NCI-H1105 (cell line): Measurements from ENCODE around the gene ANP32B.
"Not testable (repeated sequence)": the region's sequence is repeated elsewhere in the genome, so short reads cannot be mapped to it uniquely, and the experiment has no call there.

ENCODE experiments used
- DNase-seq: peaks from one replicate; lab custom pipeline; 2025; lab: John Stamatoyannopoulos, UW

Gene ANP32B

DNA sequence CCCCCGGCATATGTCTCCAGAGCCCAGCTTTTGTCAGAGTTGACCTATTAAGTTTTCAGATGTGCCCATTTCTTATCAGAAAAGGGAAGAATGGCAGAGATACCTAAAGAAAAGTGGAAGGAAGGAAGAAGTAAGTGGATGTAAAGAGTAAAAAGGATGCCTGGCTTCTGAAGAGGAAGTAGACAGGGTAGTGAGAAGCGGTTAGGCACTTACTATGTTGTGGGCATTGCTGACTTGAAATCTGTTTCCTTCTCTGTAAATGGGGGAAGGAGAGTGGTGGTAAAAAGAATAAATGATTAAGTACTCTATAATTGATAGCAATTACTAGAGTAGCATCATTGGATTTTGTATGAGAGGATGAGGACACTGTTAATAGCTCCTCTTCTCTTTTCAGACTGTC, 9.9 kb downstream of the ANP32B start:
- DNase-seq, result no peak

DNA sequence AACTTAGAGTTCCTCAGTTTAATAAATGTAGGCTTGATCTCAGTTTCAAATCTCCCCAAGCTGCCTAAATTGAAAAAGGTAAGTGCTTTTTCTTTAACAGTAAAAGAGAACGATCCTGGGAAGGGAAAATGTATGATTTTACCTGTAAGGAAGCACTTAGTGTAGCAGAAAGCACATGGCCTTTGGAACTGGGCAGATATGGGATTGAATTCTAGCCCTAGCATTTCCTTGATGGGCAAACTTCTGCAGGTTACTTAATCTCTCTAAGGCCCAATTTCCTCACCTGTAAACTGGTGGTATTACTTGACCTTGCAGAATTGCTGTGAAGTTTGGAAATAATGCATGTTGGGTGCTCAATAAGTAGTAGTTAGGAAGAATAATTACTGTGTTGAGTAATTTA, 11.6 kb downstream of the ANP32B start:
- no peak for DNase-seq

DNA sequence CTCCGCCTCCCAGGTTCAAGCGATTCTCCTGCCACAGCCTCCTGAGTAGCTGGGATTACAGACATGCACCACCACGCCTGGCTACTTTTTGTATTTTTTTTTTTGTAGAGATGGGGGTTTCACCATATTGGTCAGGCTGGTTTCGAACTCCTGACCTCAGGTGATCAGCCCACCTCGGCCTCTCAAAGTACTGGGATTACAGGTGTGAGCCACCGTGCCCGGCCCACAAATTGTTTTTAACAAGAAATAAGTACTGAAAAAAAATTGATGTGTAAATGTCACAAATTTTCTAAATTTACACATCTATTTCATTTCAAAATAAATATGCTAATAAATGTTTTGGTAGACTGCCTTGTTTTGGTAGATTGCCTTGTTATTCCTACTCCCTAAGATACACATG, 13.5 kb downstream of the ANP32B start:
- DNase-seq, result not testable (repeated sequence)

DNA sequence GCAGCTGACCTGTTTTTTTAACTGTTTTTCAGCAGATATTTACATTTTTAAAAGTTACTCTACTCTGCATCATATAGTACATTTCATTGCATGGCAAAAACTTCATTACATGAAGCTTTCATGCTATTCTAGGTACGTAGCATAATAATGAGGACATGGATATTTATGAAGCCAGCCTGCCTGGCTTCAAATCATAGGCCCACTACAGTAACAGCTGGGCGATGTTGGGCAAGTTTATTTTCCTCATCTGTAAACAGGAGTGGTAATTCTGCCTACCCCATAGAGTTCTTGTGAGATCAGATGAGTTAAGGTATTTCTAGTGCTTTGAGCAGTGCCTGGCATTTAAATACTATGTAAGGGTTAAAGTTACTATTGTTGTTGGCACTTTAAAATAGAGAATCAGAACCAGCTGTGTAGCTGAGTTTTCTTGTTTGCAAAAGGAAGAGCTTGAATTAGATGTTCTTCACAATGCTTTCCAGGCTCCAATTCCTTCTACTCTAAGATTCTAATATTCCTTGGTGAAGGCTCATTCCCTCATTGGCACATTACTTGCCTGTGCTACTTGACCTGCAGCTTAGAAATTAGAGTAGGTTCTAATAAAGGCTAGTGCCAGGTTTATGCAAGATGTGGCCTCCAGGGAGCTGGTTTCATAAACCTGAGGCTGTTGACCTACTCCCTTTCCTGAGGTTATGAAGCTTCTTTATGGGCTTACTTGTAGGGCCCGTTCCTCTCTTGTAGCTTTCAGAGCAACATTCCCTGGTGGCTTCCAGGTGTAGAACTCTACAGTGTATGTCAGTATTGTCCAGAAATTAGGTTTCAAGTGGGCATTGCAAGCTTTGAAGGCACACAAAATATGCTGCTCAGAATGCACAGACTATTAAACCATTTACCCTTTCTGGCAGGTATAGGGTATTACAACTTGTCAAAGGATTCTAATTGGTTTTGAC, 14.5 kb downstream of the ANP32B start:
- no peak for DNase-seq

DNA sequence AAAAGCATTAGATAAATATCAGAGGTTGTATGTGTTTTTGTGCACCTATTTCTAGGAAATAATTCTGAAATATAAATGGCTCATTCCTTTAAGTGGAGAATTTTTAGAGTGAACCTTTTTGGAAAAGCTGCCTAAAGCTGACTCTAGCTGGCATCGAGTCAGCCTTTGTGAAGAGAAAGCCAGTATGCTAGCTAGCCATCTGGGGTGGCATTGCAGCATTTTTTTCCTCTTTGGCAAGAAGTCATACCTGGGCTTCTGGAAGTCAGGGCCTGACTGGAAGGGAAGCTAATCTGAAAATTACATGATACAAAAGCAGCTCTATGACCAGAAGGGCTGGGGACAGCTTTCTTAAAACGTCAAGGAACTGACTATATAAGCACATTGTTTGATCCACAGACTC, 19.7 kb downstream of the ANP32B start:
- DNase-seq, result no peak

DNA sequence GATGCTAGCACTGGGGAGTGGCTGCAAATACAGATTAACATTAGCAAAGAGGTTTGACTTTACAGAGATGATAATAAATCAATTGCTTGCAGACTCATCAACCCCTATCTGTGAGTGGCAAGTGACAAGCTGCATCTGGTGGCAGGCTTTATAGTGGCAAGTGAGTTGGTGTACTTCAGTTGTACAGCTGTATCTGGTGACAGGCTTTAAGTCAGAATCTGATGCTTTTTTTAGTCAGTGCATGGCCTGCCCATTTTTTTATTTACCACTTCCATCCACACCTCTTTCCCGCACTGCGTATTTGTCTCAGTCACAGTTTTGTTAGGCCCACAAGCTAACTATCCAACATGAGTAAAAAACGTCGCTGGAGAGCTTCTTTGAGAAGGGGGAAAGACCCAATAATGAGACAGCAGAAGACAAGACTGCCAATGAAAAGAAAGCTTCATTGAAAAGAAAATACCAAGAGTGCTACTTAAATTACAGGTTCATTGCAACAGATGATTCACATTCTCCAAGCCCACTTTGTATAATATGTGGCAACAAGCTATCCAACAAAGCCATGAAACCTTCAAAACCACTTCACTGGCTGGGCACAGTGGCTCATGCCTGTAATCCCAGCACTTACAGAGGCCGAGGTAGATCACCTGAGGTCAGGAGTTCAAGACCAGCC, 23.1 kb downstream of the ANP32B start:
- no peak for DNase-seq

DNA sequence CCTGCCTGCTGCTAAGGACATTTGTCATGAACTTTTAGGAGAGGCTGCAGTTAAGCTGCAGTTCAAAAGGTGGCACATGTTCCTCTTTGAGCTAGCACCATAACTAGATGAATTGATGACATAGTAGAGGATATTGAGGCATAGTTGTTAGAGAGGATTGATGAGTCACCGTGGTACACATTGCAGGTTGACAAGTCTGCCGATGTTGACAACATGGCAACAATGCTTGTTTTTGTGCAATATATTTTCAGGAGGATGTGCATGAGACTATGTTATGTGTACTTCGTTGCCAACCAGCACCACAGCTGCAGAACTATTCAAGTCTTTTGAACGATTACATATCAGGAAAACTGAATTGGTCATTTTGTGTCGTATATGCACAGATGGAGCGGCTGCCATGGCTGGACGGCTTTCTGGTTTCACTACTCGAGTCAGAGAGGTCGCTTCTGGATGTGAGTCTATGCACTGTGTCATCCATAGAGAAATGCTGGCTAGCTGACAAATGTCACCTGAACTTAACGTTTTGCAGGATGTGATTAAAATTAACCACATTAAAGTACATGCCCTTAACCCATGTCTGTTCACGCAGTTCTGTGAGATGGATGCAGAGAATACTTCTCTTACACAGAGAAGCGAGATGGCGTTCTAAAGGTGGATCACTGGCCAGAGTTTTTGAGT, 24.2 kb downstream of the ANP32B start:
- no peak for DNase-seq

DNA sequence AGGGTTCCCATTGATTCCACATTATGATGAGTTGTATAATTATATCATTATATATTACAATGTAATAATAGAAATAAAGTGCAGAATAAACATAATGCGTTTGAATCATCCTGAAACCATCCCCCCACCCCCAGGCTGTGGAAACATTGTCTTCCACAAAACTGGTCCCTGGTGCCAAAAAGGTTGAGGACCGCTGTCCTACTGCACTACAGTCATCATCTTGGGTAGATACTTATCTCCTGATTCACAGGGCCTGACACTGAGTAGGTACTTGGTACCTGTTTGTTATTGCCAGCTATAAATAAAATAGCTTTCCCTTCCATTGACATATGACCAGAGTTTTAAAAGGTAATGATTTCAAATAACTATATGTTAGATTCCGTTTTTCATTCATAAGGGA, 25.6 kb downstream of the ANP32B start:
- DNase-seq, result no peak

DNA sequence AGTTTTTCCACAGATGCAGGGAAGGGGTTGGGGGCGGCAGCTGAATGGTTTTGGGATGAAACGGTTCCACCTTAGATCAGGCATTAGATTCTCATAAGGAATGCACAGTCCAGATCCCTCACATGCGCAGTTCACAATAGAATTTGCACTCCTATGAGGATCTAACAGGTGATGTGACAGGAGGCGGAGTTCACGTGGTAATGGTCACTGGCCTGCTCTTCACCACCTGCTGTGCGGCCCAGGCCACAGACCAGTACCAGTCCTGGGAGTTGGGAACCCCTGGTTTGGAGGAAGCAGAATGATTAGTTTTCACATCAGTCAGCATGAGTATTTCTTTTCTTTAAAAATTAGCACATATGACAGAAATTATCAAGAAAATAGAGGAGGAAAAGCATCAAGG, 26.3 kb downstream of the ANP32B start:
- DNase-seq, result no peak

DNA sequence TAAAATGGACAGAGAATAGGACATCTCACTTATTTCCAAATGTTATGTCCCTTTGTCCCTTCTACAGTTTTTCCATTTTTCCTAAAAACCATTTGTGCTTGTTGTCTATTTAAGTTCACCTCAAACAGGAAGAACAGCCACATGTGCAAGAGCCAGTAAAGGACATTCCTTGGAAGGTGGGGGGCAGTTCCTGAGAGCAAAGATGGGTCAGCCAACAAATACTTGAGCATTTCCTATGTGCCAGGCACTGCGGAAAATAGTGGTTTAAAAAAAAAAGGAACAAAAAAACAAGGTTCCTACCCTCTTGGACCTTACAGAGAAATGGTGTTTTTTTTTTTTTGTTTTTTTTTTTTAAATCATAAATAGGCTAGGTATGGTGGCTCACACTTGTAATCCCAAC, 26.8 kb downstream of the ANP32B start:
- no peak for DNase-seq

DNA sequence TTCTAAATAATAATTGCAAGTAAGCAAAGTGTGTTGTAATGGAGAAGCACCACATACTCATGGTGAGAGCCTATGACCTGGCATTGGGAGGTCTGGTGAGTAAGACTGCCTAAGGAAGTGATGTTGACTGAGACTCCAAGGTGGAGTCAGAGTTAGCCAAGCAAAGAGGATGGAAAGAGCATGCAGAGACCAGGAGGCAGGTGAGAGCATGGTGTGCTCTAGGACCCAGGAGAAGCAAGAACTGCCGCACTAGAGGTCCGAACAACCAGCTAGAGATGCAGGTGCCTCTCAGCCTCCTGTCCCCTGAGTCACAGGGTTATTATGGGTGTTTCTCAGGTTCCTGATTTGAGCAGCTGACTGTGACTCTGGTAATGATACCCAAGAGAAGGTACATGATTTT, 27.3 kb downstream of the ANP32B start:
- DNase-seq, result no peak

DNA sequence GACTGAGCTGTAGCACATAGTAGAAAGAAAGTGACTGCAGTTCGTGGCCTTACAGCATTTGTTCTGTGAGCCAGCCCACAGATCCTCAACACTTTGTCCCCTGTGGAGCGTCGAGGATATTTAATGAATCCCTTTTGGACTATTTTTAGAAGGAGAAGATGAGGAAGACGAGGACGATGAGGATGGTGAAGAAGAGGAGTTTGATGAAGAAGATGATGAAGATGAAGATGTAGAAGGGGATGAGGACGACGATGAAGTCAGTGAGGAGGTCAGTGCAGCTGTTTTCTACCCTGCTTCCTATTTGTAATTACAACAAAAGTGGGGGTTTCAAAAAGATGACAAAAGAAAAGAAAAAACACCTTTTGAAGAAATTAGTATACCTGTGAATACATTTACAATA, 28.0 kb downstream of the ANP32B start:
- no peak for DNase-seq

DNA sequence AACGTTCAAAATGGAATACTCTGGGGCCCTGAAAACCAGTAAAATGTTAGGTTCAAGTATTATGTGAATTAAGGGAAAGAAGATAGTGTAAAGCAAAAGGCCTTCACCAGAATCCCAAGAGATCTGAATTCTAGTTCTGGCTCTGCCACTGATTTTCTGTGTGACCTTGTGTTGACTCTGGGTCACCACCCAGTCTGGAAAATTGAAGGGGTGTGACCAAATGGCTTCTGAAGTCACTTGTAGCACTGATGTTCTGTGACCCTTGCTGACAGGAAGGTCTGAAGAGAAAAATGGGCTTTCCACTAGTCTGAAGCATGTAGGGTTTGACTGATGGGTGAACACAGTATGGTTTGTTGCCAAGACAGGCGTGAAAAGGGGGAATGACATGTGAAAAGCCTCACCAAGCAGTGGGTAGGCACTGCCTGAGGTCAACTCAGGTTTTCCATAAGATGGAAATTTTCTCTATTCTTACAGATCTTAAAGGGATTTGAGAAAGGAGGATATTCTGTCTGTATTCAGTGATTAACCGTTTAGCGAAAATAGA, 33.1 kb downstream of the ANP32B start:
- DNase-seq, result no peak

DNA sequence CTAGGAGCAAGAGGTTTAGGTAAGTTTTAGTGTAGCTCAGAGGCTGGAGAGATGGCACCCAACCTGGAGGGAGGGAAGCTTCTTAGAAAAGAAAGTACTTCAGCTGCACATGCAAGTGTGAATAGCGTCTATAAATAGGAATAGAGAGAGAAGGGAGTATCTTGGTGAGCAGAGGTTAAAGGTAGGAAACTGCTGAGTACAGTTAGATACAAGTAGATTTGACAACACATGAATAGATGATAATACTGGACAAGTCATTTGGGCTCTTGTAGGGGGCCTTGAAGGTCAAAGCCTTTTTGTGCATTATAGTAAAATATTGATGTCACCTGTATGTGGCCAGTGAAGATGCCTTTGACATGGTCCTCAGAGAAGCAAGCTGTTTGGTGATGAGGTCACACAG, 34.2 kb downstream of the ANP32B start:
- DNase-seq, result no peak

DNA sequence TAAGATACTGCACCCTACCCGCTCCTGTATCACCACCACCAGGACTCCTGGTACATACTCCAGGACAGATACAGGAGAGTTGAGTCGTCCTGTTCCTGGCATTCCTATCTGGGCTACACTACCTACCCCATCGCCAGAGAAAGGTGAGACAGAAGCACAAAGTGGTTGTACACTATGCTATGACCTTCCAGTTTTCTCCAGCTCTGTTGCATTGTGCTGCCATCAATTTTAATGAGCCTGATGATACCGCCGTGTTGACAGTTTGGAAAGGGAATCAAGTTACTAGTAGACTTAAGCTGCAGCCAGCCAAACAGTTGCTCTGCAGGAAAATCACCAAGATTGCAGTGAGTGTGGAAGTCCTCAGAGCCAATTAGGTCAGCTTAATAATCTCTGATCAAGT, 35.2 kb downstream of the ANP32B start:
- no peak for DNase-seq

DNA sequence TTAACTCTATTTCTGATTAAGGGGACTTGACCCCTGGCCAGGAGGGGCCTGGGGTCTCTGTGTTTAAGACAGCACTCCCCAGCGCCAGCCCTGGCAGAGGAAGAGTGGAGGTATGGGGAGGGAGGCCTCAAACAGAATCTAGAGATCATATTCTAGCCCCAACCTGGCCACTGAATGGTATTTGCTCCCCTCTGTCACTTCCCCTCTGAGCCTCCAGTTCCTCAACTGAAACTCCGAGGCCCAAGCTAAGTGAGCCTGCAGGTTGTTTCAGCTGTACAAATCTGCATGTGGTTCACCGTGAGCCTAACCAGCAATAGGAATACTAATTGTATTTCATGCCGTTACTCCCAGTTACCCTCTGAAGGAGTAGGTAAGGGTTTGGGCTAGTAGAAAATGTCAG, 36.0 kb downstream of the ANP32B start:
- no peak for DNase-seq

DNA sequence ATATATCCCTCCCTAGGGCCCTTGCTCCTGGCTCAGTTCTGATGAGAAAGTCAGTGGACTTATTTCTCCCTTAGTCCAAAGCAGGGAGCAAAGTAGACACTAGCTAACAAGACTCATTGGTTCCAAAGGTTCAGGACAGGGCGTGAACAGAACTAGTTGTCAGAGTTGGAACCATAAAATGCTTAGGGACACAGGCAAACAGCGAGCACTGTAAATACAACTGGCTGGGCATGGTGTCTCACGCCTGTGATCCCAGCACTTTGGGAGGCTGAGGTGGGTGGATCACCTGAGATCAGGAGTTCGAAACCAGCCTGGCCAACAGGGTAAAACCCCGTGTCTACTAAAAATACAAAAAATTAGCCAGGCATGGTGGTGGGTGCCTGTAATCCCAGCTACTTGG, 36.7 kb downstream of the ANP32B start:
- not testable (repeated sequence) for DNase-seq

DNA sequence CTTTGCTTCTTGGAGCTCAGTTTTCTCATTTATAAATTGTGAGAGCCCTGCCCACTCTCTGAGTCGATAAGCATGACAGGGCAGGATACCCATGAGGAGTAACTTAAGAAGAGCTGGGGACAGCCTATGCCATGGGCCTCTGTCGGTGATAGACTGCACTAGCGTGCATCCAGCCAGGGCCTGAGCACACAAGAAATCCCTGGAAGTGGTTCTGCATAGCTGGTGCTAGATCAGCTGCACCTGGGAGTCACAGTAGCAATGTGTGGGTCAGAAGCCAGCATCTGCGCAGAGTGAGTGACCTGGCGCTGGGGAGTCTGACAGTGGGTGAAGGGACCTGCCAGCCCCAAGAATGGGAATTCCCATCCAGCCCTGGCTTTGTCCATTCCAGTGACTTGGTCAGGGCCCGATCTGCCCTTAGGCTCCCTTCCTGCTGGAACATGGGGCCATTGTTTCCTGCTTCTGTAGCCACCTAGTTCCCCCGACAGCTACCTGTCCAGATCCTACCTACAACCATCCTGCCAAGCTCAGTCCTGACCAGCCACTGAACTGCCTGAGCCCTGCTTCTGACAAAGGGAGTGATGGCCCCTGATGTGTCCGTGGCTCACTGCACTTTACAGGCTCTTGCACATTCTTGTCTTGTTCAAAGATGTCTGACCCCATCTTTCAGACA, 37.5 kb downstream of the ANP32B start:
- no peak for DNase-seq

DNA sequence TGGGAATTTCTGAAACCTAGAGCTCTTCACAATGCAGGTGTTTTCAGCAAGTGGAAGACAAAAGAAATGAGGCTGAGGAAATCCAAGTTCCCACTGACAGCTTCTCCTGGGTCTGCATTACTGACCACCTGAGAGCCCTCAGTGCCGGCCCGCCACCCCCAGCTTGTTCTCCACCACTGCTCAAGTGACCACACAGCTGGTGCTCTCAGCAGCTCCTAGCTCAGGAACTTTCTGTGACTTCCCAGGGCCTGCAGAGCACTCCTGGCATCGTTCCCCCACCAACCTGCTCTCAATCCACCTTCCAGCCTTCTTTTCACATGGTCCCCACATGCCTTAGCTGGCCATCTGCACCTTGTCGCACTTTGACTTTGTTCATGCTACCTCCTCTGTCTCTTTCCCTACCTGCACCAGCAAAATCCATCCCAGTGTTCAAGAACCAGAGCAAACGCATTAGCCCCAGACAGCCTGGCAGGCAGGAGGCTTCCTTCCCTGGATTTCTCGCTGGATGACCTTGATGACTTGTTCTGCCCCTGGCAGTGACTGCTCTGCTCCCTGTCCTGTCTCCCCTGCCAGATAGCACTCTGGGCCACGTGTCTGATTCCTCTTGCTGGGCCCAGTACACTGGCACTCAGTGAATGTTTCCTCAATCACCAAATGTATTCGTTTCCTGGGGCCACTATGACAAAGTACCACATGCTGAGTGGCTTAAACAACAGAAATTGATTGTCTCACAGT, 38.3 kb downstream of the ANP32B start:
- no peak for DNase-seq

DNA sequence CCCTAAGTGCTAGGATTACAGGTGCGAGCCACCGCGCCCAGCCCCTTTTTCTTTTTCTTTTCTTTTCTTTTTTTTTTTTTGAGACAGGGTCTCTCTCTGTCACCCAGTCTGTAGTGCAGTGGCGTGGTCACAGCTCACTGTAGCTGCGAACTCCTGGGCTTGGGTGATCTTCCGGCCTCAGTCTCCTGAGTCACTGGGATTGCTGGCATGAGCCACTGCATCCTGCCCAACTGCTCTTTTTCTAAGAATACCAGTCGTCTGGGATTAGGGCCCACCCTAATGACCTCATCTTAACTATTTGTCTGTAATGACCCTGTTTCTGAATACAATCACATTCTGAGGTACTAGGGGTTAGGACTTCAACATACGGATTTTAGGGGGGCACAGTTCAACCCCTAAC, 39.3 kb downstream of the ANP32B start:
- DNase-seq, result no peak

DNA sequence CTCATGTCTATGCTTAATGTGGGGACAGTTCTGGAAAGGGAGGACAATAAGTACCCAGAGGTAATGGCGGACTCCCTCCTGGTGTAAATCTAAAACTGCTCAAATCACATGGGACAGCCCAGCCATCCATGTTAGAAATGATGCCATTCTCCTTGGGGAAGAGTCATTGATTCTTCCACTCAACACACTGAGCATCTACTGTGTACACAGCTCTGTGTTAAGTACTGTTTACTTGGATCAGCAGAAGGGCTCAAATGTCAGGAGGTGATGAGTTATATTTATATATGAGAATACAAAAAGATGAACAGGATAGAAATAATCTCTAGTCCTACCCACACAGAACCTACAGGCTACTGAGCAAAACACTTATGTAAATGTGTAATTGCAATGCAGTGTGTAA, 41.6 kb downstream of the ANP32B start:
- no peak for DNase-seq
